GM21737 (cell line): Measurements from ENCODE around the gene SUMO3.
A peak's percentile ranks its signal among the peaks of the same experiment; 100 is the strongest.

Source experiments
- ATAC-seq: cut with Tn5 transposase; IDR thresholded peaks from one replicate; pipeline ENCODE4 v1.9.1; 2021; ENCODE audit warnings: mild to moderate bottlenecking, moderate library complexity; ENCODE audit not compliant: unreplicated experiment

Gene SUMO3

DNA sequence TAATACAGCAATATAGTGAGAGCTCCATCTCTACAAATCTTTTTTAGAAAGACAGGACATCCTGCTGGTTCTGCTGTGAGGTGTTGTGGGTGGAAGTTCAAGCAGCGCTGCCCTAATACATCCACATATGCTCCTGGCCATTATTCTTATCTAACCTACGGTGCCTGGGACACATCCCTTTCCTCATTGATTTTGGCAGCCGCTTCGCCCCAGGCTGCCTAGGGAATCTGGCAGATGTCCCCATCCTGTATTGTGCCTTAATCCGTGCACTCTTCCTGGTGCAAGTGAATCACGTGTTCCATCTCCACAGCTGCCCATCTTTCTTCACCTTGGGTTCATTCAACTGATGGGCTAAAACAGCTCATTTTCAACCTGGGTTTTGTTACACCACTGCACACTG lies 13.1 kb downstream of the SUMO3 start:
- no peak for ATAC-seq

DNA sequence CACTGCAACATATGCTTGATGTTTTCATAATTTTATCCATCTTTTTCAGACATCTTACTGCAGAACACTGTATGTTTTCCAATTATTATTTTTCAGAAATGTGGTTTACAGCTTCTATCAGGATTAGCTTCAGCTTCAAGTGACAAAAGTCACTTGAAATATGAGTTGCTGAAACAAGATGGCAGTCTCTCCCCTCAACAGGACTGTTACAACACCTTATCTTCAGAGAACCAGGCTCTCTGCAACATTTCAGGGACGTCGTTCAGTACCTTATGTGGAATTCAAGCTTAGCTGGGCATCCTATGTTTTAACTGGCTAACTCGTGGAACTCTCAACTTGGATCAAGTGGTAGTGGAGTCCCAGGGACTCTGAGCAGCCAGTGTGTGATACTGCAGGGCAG lies 14.2 kb downstream of the SUMO3 start:
- ATAC-seq, result no peak

DNA sequence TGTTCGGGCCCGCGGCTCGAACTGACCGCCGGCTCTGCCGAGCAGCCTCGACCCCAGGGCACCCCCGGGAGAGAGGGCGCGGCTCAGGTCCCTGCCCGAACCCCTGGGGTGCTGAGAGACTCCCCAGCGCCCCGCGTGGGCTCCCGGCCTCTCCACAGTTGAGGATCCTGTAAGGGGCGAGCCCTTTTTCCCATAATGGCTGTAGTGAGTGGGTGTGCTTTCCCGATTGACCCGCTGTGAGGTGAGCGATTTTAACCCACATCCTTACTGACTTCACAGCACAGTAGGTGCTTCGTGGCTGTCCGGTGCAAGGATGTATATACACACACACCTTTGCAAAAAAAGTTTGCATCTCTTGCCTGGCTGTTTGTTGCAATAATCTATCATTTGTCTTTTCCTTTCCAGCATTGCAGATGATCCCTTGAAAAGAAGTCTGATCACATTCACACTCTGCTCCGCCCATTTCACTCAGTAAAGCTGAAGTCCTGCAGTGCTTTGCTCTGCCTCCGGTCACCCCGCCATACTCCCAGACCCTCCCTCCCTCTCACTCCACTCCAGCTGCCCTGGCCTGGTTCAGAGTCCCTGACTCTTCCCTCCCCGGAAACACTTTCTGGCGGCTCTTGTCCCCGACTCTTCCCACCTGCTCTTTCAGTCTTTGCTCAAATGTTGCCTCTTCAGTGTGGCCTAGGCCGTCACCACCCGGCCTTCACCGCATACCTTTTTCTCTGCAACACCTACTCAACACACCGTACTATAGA lies 15.3 kb downstream of the SUMO3 start:
- ATAC-seq, result no peak

DNA sequence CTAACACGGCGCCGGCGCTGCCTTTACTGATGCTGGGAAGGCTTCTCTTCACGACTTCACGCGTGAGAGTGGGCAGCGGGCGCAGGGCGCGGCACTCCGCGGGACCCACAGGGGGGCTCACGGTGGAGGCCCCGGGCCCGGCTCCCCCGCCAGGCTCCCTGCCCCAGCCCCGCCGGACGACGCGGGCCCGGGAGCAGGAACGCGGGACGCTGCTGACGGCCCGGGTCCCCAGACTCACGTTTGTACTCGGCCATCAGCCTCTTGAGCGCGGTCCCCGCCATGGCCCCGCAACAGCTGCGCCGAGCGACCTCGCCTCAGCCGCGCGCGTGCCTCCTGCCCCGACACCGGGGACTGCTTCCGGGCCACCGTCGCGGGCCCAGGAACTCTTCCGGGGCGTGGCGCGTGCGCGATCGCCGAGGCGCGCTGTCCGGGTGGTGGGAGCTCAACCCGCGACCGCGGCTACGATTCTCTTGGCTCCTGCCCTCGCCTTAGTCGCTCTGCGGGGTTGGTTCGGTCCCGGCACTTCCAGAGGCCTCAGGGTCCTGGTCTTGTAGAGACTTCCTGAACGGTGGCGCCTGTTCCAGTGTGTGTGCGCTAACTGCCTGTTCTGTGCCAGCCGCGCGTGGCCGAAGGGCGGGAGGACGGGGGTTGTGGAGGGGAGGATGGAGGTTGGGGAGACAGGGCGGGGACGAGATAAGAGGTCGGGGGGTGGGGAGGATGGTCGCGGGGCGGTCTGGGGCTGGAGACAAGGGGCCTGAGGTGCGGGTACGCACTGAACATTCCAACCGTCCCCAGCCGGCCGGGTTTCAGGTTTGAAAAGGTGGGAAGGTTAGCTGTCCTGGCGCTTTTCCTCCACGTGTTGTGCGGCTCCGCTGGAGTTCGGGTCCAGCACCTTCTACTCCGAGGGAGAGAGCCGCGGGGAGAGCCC lies 16.1 kb downstream of the SUMO3 start, which contains the start of gene UBE2G2:
UBE2G2 (minus strand) TSS at position 353 of the 928 bp plus-strand sequence; CDS start at position 281, 72 bp downstream.
- ATAC-seq, result peak; percentile 78

DNA sequence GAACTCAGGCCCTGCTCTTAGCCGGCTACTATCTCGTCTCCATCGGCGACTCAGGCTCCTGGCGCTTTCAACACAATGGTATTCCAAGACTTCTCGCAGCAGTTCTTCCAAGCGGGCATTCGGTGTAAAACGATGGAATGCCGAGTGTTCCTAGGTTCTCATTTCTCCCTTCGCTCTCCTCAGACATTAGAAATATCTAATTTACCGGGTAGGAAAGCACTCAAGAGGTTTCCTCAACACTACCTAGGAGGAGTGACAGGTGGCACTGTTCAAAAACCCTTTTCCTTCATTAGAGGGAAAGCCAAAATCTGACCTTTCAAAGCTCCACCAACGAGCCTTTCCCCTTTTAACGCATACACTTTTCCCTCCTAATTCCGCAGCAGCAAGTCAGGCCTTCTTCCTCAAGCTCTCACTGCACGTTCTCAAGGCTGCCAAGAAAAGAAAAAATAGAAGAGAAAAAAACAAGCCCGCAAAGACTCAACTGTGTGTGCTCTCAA lies 16.8 kb downstream of the SUMO3 start:
- no peak for ATAC-seq

DNA sequence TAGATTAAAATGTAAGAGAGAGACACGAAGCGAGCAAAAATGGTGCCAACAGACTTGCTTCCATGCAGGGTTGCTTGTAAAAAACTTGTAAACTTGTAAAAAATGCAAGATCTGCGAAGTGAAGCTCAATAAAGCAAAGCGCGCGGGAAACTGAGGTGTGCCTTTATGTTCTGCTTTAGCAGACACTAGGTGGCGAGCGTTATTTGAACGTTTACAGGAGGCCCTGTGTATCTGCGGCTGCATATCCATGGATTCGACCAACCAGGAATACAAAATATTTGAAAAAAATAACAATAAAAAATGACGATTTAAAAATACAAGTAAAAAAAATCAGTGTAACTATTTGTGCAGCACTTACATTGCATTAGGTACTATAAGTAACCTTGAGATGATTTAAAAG lies 17.8 kb downstream of the SUMO3 start:
- ATAC-seq, result no peak

DNA sequence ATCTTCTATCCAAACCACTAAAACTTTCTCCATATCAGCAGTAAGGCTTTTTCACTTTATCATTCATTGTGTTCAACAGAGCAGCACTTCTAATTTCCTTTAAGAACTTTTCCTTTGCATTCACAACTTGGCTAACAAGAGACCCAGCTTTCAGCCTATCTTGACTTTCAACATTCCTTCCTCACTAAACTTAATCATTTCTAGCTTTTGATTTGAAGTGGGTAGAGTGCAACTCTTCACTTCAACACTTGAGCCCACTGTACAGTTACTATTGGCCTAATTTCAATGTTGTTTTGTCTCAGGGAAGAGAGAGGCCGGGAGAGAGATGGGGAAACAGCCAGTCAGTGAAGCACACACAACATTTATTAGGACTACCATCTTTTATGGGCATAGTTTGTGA lies 18.2 kb downstream of the SUMO3 start:
- no peak for ATAC-seq

DNA sequence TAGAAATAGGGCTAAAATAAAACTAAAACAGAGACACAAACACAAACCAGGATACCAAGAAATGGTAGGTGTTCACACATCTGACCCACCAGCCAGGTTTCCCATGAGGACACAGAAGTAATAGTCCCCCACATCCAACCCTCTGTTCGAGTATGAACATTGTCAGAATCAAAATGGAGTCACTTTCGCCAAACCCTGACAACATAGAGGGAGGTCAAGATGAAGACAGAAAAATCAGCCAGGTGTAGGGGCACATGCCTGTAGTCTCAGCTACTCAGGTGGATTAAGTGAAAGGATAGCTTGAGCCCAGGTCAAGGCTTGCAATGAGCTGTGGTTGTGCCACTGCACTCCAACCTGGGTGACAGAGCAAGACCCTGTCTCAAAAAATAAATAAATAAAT lies 20.1 kb downstream of the SUMO3 start:
- no peak for ATAC-seq

DNA sequence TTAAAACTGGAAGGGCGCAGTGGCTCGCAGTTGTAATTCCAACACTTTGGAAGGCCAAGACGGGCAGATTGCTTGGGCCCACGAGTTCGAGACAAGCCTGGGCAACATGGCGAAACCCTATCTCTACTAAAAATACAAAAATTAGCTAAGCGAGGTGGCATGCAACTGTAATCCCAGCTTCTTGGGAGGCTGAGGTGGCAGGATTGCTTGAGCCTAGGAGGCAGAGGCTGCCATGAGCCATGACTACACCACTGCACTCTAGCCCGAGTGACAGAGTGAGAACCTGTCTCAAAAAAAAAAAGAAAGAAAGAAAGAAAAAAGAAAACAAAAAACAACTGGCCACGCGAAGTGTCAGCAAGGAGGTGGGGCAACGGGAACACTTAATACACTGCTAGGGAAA lies 22.5 kb downstream of the SUMO3 start:
- no peak for ATAC-seq

DNA sequence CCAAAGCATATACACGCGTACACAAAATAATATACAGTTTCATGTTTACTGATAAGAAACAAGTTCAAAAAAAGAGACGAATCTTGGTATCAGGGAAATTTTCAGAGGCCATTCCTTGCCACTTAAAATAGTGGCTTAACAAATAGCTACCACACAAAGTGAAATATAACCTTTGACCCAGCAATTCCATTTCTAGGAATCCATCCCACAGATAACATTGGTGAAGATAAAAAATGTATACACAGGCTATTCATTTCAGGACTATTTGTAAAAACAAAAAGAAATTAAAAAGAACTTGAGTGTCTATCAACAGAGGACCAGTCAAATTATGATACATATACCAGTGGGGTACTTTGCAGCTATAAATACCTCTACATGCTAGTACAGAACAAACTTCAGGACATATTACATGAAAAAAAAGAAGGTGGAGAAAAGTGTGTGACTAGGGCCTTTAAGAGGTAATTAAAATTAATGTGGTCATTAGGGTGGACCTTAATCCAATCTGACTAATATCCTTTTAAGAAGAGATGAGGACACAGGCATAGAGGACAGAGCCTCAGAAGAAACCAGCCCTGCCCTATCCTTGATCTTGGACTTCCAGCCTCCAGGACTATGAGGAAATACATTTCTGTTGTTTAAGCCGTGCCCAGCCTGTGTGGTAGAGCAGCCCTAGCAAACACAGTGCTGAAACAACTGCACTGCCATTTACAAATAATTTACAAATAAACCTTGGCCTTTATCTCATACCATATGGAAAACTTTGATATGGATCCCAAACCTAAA lies 24.1 kb downstream of the SUMO3 start:
- ATAC-seq, result no peak

DNA sequence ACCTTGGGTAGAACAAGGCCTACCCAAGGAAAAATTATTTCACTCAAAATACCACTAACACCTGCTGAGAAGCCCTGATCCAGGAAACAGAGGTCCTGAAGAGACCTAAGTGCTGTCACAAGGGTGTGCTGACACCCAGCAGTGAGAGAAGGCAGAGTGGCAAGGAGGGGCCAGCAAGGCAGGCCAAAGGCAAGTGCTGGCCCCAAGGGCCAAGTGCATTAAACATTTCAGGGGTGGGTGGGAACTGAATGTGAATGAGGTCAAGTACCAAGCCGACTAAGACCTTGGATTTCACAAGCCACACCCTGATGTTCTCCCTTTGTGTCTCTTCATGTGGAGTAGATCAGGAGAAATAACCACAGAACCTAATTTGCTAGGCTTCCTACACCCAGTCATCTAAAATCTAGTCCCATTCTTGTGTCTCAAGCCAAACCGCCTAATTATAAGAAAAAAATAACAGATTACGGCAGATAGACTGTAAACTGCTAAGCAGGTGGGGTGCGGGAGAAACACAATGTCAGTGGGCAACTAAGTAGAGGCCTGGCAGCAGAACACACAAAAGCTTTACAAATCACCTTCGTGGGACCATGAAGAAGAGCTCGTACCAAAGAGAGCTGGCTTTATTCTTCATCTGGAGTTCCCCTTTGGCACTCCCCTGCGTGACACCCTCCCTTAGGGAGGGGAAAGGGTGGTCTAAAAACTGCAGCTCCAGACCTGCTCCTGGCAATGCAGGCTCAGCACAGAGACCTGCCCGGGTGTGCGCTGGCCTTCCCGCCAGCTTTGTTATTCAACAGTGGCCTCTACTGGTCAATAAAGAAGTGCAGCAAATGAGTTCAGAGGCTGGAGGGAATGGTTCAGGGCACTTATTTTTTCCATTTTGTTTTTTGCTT lies 24.9 kb downstream of the SUMO3 start:
- peak; percentile 66 for ATAC-seq

DNA sequence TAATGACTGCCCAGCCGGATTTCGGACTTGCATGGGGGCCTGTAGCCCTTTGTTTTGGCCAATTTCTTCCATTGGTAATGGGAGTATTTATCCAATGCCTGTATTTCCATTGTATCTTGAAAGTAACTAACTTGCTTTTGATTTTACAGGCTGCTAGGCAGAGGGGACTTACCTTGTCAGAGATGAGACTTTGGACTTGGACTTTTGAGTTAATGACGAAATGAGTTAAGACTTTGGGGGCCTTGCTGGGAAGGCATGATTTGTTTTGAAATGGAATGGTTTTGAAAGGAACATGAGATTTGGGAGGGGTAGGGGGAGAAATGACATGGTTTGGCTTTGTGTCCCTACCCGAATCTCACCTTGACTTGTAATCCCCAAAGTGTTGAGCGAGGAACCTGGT lies 25.9 kb downstream of the SUMO3 start:
- no peak for ATAC-seq

DNA sequence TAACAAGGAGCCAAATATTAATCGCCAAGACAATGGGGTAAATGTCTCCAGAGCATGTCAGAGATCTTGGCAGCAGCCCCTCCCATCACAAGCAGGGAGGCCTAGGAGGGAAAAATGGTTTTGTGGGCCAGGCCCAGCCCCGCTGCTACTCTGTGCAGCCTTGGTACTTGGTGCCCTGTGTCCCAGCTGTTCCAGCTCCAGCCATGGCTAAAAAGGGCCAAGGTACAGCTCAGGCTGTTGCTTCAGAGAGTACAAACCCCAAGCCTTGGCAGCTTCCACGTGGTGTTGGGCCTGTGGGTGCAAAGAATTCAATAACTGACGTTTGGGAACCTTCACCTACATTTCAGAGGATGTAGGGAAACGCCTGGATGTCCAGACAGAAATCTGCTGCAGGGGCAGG lies 26.6 kb downstream of the SUMO3 start:
- no peak for ATAC-seq

DNA sequence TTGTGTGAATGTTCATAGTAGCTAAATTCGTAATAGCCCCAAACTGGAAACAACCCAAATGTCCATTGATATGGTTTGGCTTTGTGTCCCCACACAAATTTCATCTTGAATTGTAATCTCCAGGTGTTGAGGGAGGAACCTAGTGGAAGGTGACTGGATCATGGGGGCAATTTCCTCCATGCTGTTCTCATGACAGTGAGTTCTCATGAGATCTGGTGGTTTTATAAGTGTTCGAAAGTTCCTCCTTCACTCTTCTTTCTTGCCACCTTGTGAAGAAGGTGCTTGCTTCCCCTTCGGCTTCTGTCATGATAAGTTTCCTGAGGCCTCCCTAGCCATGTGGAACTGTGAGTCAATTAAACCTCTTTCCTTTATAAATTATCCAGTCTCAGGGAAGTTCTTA lies 27.5 kb downstream of the SUMO3 start:
- no peak for ATAC-seq

DNA sequence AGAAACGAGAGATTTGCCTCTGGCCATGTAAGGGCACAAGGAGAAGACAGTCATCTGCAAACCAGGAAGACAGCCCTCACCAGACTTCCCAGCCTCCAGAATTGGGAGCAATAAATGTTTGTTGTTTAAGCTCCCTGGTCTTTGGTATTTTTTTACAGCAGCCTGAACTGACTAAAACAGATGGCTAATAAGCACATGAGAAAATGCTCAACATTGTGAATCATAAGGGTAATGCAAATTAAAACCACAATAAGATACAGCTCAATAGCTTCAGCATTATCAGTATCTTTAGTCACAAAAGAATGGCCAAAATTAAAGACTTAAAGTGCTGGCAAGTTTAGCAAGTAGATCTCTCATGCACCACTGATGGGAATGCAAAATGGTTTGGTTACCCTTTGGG lies 28.0 kb downstream of the SUMO3 start:
- no peak for ATAC-seq

DNA sequence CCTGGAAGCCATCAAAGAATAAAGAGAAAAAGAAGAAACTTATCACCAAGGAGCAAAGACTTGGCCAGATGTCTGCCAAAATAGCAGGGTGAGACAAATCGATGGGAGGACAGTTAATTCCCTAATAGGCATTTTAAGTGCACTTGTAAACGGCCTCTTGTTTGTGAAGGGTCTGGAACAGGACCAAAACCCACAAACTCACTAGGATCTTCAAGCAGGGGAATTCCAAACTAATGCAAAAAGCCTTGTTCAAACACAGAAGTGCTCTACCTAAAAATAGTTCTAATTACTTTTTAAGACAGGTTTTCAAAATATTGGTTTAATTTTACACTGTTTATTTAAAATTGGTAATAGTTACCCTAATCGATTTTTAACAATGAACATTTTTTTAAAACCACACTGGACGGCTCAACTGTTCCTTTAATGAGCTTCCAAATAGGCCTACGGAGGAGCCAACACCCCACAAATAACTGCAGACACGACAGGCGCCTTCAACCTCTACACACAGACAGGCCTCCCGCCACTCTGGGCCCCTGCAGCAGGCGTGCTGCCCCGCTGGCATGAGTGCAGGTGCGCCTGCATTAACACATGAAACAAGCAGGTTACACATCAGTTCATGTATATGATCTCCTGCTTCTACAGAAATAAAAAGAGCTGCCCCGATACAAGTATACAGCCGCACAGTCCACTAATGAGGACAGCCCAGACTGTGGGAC lies 32.1 kb downstream of the SUMO3 start:
- ATAC-seq, result no peak

DNA sequence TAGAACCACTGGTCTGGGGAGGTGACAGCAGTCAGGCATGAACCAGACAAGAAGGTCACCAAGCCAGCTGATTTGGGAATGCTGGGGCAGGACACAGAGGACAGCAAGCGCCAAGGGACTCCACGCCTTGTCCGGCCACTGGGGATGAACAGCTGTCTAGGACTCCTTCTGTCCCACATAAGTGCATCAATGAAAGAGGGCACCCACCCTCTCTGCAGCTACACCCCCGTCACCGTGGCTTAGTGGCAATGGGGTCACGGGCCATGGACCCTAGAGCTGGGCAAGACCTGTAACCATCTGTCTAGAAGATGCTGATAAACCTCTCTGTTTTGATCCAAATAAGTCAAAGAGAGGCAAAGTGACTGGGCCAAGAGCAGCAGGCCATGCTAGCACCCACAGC lies 33.1 kb downstream of the SUMO3 start:
- ATAC-seq, result no peak

DNA sequence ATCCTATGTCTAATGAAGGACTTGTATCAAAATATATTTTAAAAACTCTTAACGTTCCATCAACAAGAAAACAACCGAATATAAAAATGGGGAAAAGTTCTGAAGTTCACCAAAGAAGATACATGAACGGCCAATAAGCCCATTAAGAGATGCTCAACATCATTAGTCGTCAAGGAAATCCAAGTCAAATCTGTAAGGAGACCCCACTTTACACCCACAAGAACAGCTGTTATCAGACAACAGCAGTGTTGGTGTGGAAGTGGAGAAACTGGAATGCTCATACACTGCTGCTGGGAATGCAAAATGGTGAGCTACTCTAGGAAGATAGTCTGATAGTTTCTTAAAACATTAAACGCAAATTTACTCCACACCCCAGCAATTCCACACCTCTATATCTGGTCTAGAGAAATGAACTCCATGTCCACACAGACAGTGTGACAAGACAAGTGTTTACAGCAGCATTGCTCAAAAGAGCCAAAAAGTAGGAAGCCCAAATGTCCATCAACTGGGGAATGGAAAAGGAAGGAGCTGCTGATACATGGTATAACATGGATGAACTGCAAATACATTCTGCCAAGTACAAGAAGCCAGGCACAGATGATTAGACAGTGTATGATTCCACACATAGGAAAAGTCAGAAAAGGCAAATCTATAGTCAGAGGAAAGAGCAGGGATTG lies 34.7 kb downstream of the SUMO3 start:
- ATAC-seq, result no peak
